GM12878 (cell line): Measurements from ENCODE around the gene FIBCD1. TPM values are rescaled to one million over a fixed set of nuclear protein-coding genes. Genes with fewer than 3 reads are reported as not detected.

ENCODE experiments used
- ATAC-seq: fragments of 200-7000 bp; cut with Tn5 transposase; 3 replicates; pipeline ENCODE4 v1.9.1; 2020; ENCODE audit warnings: mild to moderate bottlenecking, moderate library complexity
- BruUV-seq: library from RNA; stranded (reverse); fragments of 400-500 nt; replicated peaks from 2 replicates; lab custom pipeline; 2021; lab: Mats Ljungman, UMichigan
- CTCF ChIA-PET: fragments of 300-600 bp; sonication (Branson Sonifier 250); formaldehyde crosslinking; extraction: SDS; loops from one replicate; lab custom pipeline; 2021; ENCODE audit warnings: inconsistent platforms; lab: Yijun Ruan, JAX
- POLR2A ChIA-PET: fragments of 350-600 bp; formaldehyde crosslinking; extraction: SDS; loops from one replicate; lab custom pipeline; 2021; ENCODE audit warnings: inconsistent platforms; lab: Charles Lee
- RAD21 ChIA-PET: fragments of 300-600 bp; sonication (Branson Sonifier 250); formaldehyde crosslinking; loops from one replicate; lab custom pipeline; 2023; ENCODE audit warnings: antibody characterized with exemption; ENCODE audit not compliant: unreplicated experiment; lab: Charles Lee
- SMC1A ChIA-PET: fragments of 300-600 bp; sonication (Branson Sonifier 250); formaldehyde crosslinking; loops from one replicate; lab custom pipeline; 2023; ENCODE audit not compliant: unreplicated experiment, uncharacterized antibody; lab: Charles Lee
- DNase-seq: peaks from one replicate; pipeline ENCODE4 v3.0.0-alpha.2; 2011; ENCODE audit warnings: low read depth, low spot score
- FAIRE-seq: peaks from 3 replicates; lab custom pipeline; 2011; peaks lifted over from hg19 to GRCh38; lab: Jason Lieb, UNC
- H2AFZ ChIP-seq: 2 replicates; pipeline ENCODE4 v1.6.0; 2011; ENCODE audit warnings: low read depth, low read length, control low read depth; ENCODE audit not compliant: control insufficient read depth
- H3K27ac ChIP-seq: 2 replicates; pipeline ENCODE4 v1.5.1; 2011; ENCODE audit warnings: control low read depth; ENCODE audit not compliant: control insufficient read depth, insufficient read depth
- H3K27me3 ChIP-seq, 2 experiments: replicated peaks in 1 of 2; 2 replicates each; pipeline versions ENCODE4 v1.6.0 to v1.6.1; 2011; ENCODE audit warnings: low read length in 1 of 2; ENCODE audit not compliant: control insufficient read depth in 2 of 2, insufficient read depth in 2 of 2
- H3K36me3 ChIP-seq, 2 experiments: 2 replicates each; pipeline ENCODE4 v1.5.1; 2011; ENCODE audit warnings: low read length in 1 of 2; ENCODE audit not compliant: control insufficient read depth in 2 of 2, insufficient read depth in 2 of 2
- H3K4me1 ChIP-seq: 2 replicates; pipeline ENCODE4 v1.6.1; 2011; ENCODE audit warnings: mild to moderate bottlenecking, low read length, moderate library complexity, mixed read lengths; ENCODE audit not compliant: control insufficient read depth, insufficient read depth
- H3K4me2 ChIP-seq: 2 replicates; pipeline ENCODE4 v1.6.0; 2011; ENCODE audit warnings: control low read depth; ENCODE audit not compliant: control insufficient read depth, insufficient read depth
- H3K4me3 ChIP-seq: fragments of 200-600 bp; sonication (generic); 2 replicates; pipeline ENCODE4 v1.5.1; 2016
- H3K79me2 ChIP-seq: 2 replicates; pipeline ENCODE4 v1.6.0; 2011; ENCODE audit warnings: low read length; ENCODE audit not compliant: control insufficient read depth, insufficient read depth
- H3K9ac ChIP-seq: 2 replicates; pipeline ENCODE4 v1.8.0; 2011; ENCODE audit warnings: low read length, control low read depth, mixed read lengths; ENCODE audit not compliant: control insufficient read depth, insufficient read depth
- H3K9me3 ChIP-seq: replicated peaks from 3 replicates; pipeline ENCODE4 v1.5.1; 2011; ENCODE audit warnings: mild to moderate bottlenecking, low read length; ENCODE audit not compliant: control insufficient read depth, insufficient read depth
- H4K20me1 ChIP-seq: 2 replicates; pipeline ENCODE4 v1.6.0; 2011; ENCODE audit not compliant: control insufficient read depth, insufficient read depth
- ASH2L ChIP-seq: fragments of 300-600, 200-600 bp; sonication (generic); IDR thresholded peaks from 2 replicates; pipeline ENCODE4 v1.6.1; 2017; ENCODE audit warnings: low read depth, mild to moderate bottlenecking, borderline replicate concordance
- BACH1 ChIP-seq: fragments of 450-650 bp; IDR thresholded peaks from 2 replicates; pipeline ENCODE4 v1.6.1; 2017; ENCODE audit warnings: mild to moderate bottlenecking, borderline replicate concordance
- ESRRA ChIP-seq: IDR thresholded peaks from 2 replicates; pipeline ENCODE4 v1.6.1; 2012; ENCODE audit warnings: mild to moderate bottlenecking, low read length, improper control_type of control experiment
- KLF5 ChIP-seq: fragments of 450-650 bp; IDR thresholded peaks from 2 replicates; pipeline ENCODE4 v1.6.1; 2014; ENCODE audit warnings: mild to moderate bottlenecking; ENCODE audit not compliant: partially characterized antibody
- MYC ChIP-seq: IDR thresholded peaks from 2 replicates; pipeline ENCODE4 v1.6.1; 2011; ENCODE audit warnings: mild to moderate bottlenecking, low read length, moderate library complexity, inconsistent platforms; ENCODE audit not compliant: insufficient read depth, insufficient replicate concordance, insufficient read length, severe bottlenecking
- PAX5 ChIP-seq: IDR thresholded peaks from 2 replicates; pipeline ENCODE4 v1.6.1; 2011; ENCODE audit warnings: low read depth, low read length, borderline replicate concordance
- RAD21 ChIP-seq: IDR thresholded peaks from 2 replicates; pipeline ENCODE4 v1.6.1; 2011; ENCODE audit warnings: mild to moderate bottlenecking, low read depth, low read length, moderate library complexity; ENCODE audit not compliant: insufficient read depth
- STAT1 ChIP-seq: fragments of 450-650 bp; conservative IDR thresholded peaks from 2 replicates; pipeline ENCODE4 v1.6.1; 2014; ENCODE audit warnings: antibody characterized with exemption, mild to moderate bottlenecking
- TARDBP ChIP-seq: IDR thresholded peaks from 2 replicates; pipeline ENCODE4 v1.6.1; 2016; ENCODE audit warnings: borderline replicate concordance
- ZNF207 ChIP-seq: fragments of 450-650 bp; IDR thresholded peaks from 2 replicates; pipeline ENCODE4 v1.6.1; 2014; ENCODE audit warnings: antibody characterized with exemption, mild to moderate bottlenecking, borderline replicate concordance
- ZNF274 ChIP-seq: IDR thresholded peaks from one replicate; pipeline ENCODE4 v1.8.0; 2011; ENCODE audit not compliant: insufficient read length, insufficient read depth
- WGBS: methylation state at CpG from one replicate; pipeline ENCODE4 v1.1.6; 2016; ENCODE audit warnings: low lambda C conversion rate; ENCODE audit not compliant: insufficient replicate concordance, insufficient coverage; ENCODE audit errors: missing lambda C conversion rate; 5-methylcytosine and 5-hydroxymethylcytosine counted together
- in situ Hi-C: fragments of 300-500 bp; cut with MboI; formaldehyde crosslinking; loops from 9 replicates; pipeline ENCODE4 v1.14.3; 2018; ENCODE audit warnings: mixed read lengths
- intact Hi-C: fragments of 100-400 bp; cut with micrococcal nuclease; formaldehyde crosslinking; loops from one replicate; pipeline ENCODE4 v1.14.2; 2022; ENCODE audit not compliant: unreplicated experiment
- polyA plus RNA-seq, 11 experiments: library from polyadenylated mRNA; depleted of rRNA in 4 of 11; unstranded in 6 of 11; stranded (reverse) in 5 of 11; fragments of >200 nt; fragmentation: Nextera tagmentation in 4 of 11; fragmentation: Illumina TruSeq in 1 of 11; extraction: Ambion mirVana in 4 of 11; extraction: Trizol in 1 of 11; gene quantifications; 1 replicate in 1 of 11; 2 replicates in 10 of 11; pipeline versions ENCODE4 v1.2.1 to v1.2.3, GENCODE V29; 2011 to 2016; ENCODE audit warnings: inconsistent platforms in 2 of 11, missing spikeins in 2 of 11, low read depth in 1 of 11
- total RNA-seq, 4 experiments: library from RNA; depleted of rRNA in 3 of 4; stranded (reverse); fragments of >200 nt in 3 of 4; fragmentation: Illumina TruSeq in 1 of 4; extraction: Trizol in 1 of 4; gene quantifications; 2 replicates each; pipeline versions ENCODE4 v1.2.1 to v1.2.3, GENCODE V29; 2013 to 2021
- TF ChIP-seq, protein P1 (sequence below): IDR thresholded peaks from 2 replicates; pipeline ENCODE4 v1.6.1; 2011; ENCODE audit warnings: borderline replicate concordance, low read depth, mild to moderate bottlenecking, moderate library complexity, mixed read lengths, low read length; ENCODE audit not compliant: insufficient read depth; ENCODE audit errors: extremely low read length
- TF ChIP-seq, protein P2 (sequence below): fragments of 450-650 bp; conservative IDR thresholded peaks from 2 replicates; pipeline ENCODE4 v1.6.1; 2017; ENCODE audit warnings: mild to moderate bottlenecking, moderate library complexity

Gene FIBCD1
- total and polyA plus RNA-seq, 10 of the 15 experiments (the other 5 are each of a cell fraction or from before 2014, with no cell fraction given), result 0.04 to 0.95 (median 0.25) TPM; not detected in 6

DNA sequence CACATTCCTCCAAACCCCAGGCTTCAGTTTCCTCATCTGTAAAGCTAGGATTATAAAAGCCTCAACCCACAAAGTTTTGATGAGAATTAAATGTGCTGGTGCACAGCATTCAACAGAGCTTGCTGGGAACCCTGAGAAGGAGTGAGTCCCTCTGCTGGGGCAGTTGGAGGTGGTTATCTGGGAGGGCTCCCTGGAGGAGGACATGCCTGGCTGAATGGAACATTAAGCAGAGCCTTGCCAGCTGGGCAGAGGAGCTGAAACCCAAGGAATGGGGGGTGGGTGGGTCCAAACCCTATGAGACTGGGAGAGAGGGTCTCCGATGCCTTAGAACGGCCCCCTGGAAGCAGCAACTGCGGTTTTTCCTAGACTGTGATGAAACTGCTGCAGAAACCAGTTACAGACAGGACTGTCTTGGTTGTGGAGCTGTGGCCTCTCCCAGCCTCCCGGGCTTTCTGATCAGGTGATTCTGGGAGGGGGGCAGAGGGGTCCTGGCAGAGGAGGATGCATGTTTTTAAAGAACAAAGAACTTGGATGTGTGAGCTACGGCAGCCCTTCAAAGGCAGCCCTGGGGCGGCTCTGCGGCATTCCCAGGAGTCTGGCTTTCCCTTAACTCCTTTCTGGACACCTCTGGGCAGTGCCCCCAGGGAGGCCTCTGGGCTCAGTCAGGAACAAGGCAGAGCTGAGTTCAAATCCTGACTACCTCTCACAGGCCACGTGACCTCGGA lies 20.8 kb downstream of the FIBCD1 start:
- WGBS, result 62% methylated on average over 9 of the region's 9 CpGs
- ChIA-PET RAD21 (no interaction called here), POLR2A (no interaction called here), CTCF (interaction anchor here (1.1 kb wide), 1 partner anchor 48 kb away, joined by 3 read pairs; no protein-coding TSS in a partner anchor), SMC1A (no interaction called here)
- Histone ChIP-seq H3K4me2 (no peak overlapping the region), H3K79me2 (no peaks in the 10 kb centered on the region), H3K36me3 (no peaks in the 10 kb centered on the region), H3K9ac (no peak overlapping the region), H3K4me1 (no peaks in the 10 kb centered on the region), H2AFZ (no peak overlapping the region), H3K9me3 (no peaks in the 10 kb centered on the region), H4K20me1 (no peaks in the 10 kb centered on the region), H3K27me3 (no peaks in the 10 kb centered on the region; a peak in 1 of 4 replicates), H3K4me3 (no peak overlapping the region), H3K27ac (no peak overlapping the region)
- no peak for TF ChIP-seq STAT1
- TF ChIP-seq, protein P1, sequence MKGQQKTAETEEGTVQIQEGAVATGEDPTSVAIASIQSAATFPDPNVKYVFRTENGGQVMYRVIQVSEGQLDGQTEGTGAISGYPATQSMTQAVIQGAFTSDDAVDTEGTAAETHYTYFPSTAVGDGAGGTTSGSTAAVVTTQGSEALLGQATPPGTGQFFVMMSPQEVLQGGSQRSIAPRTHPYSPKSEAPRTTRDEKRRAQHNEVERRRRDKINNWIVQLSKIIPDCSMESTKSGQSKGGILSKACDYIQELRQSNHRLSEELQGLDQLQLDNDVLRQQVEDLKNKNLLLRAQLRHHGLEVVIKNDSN, result peak; percentile 20
- ATAC-seq (no peak), DNase-seq (no peak), FAIRE-seq (no peak)
- in situ Hi-C loops, result no loop called here
- no TSS peak for BruUV-seq
- intact Hi-C loops, result no loop called here

DNA sequence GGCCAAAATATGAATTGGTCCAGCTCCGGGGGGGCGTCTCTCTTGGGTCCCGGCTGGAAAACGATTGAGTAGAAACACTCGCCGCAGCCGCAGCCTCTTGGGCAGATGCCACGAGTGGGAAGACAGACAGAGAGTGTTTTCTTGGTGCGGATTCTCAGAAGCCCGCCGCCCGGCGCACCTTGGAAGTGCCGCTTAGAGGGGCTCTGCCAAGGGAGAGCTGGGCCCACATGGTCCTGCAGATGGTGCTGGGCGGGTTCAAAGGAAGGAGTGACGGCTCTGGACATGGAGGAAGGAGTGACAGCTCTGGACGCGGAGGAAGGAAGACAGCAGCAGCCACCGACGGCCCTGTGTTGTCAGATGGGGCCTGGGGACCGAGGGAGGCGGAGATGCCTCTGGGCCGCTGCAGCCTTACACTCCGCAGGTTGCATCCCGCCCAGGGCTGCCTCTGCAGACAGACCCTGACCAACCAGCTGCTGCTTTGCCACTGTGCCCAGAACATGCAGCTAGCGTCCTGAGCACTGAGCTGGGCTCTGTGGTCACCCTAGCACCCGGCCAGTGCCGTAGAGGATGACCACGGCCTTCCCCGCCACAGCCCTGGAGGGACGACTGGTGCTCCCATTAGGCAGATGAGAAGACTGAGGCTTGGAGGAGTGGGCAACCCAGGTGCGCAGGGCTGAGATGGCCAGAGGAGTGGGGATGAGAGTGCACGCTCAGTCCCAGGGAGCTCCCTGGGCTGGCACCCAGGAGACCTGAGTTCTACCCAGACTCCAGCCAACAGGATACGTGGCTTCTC lies 21.7 kb downstream of the FIBCD1 start:
- in situ Hi-C loops, result no loop called here
- H3K36me3 ChIP-seq, result no peaks in the 10 kb centered on the region
- no peak overlapping the region for H3K4me2 ChIP-seq
- H3K27me3 ChIP-seq, result no peaks in the 10 kb centered on the region; a peak in 1 of 4 replicates
- H2AFZ ChIP-seq, result no peak overlapping the region
- FAIRE-seq (no peak), ATAC-seq (no peak), DNase-seq (no peak)
- no peak overlapping the region for H3K9ac ChIP-seq
- no peaks in the 10 kb centered on the region for H4K20me1 ChIP-seq
- BruUV-seq, result no TSS peak
- intact Hi-C loops, result no loop called here
- POLR2A ChIA-PET, result no interaction called here
- CTCF ChIA-PET, result interaction anchor here (1.1 kb wide), 1 partner anchor 48 kb away, joined by 3 read pairs; no protein-coding TSS in a partner anchor
- no peak overlapping the region for H3K4me3 ChIP-seq
- no peaks in the 10 kb centered on the region for H3K9me3 ChIP-seq
- no peak overlapping the region for H3K27ac ChIP-seq
- SMC1A ChIA-PET, result no interaction called here
- 44% methylated on average over 34 of the region's 34 CpGs for WGBS
- RAD21 ChIA-PET, result no interaction called here
- no peaks in the 10 kb centered on the region for H3K79me2 ChIP-seq
- H3K4me1 ChIP-seq, result no peaks in the 10 kb centered on the region
- TF ChIP-seq MYC, result no peak
- no peak for TF ChIP-seq KLF5
- TF ChIP-seq ZNF207, result no peak
- no peak for TF ChIP-seq ASH2L
- TF ChIP-seq, protein P2, sequence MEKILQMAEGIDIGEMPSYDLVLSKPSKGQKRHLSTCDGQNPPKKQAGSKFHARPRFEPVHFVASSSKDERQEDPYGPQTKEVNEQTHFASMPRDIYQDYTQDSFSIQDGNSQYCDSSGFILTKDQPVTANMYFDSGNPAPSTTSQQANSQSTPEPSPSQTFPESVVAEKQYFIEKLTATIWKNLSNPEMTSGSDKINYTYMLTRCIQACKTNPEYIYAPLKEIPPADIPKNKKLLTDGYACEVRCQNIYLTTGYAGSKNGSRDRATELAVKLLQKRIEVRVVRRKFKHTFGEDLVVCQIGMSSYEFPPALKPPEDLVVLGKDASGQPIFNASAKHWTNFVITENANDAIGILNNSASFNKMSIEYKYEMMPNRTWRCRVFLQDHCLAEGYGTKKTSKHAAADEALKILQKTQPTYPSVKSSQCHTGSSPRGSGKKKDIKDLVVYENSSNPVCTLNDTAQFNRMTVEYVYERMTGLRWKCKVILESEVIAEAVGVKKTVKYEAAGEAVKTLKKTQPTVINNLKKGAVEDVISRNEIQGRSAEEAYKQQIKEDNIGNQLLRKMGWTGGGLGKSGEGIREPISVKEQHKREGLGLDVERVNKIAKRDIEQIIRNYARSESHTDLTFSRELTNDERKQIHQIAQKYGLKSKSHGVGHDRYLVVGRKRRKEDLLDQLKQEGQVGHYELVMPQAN, result no peak
- TF ChIP-seq RAD21, result no peak
- no peak for TF ChIP-seq ZNF274
- TF ChIP-seq ESRRA, result no peak
- TF ChIP-seq PAX5, result no peak
- TF ChIP-seq STAT1, result no peak
- no peak for TF ChIP-seq TARDBP
- TF ChIP-seq BACH1, result no peak
